HepG2 (cell line): ENCODE measurements around the gene PNMA8C. TPM values are rescaled to one million over a fixed set of nuclear protein-coding genes. Genes with fewer than 3 reads are reported as not detected.

Source experiments
- ATAC-seq: fragments of 200-7000 bp; cut with Tn5 transposase; 3 replicates; pipeline ENCODE4 v1.9.1; 2020; ENCODE audit warnings: mild to moderate bottlenecking, moderate library complexity
- BruUV-seq: library from RNA; stranded (reverse); fragments of 400-500 nt; replicated peaks from 2 replicates; lab custom pipeline; 2021; lab: Mats Ljungman, UMichigan
- CTCF ChIA-PET: fragments of 300-600 bp; formaldehyde crosslinking; extraction: SDS; loops from one replicate; lab custom pipeline; 2021; ENCODE audit warnings: low total read pairs, inconsistent platforms, low intra/inter-chr PET ratio; lab: Yijun Ruan, JAX
- POLR2A ChIA-PET: fragments of 350-600 bp; sonication (Branson Sonifier 250); formaldehyde crosslinking; loops from one replicate; lab custom pipeline; 2020; ENCODE audit warnings: antibody characterized with exemption, inconsistent platforms; lab: Yijun Ruan, JAX
- DNase-seq: peaks from one replicate; pipeline ENCODE4 v3.0.0-alpha.2; 2015; ENCODE audit warnings: low spot score
- FAIRE-seq: peaks from 3 replicates; lab custom pipeline; 2011; peaks lifted over from hg19 to GRCh38; lab: Jason Lieb, UNC
- H2AFZ ChIP-seq: one replicate; pipeline ENCODE4 v1.6.1; 2011; ENCODE audit warnings: low read length, inconsistent platforms
- H3K27ac ChIP-seq: fragments of 300-600 bp; 3 replicates; pipeline ENCODE4 v1.8.0; 2011; ENCODE audit warnings: mixed run types, mild to moderate bottlenecking, mixed read lengths, low read length, inconsistent platforms; ENCODE audit not compliant: insufficient read depth; ENCODE audit errors: extremely low read length
- H3K27me3 ChIP-seq, 2 experiments: fragments of 200-600 bp in 1 of 2; 2 replicates in 1 of 2; 3 replicates in 1 of 2; pipeline versions ENCODE4 v1.6.0 to v1.8.0; 2011; ENCODE audit warnings: low read length in 2 of 2, mild to moderate bottlenecking in 2 of 2, moderate library complexity in 2 of 2, inconsistent platforms in 1 of 2; ENCODE audit not compliant: insufficient read depth in 2 of 2, control insufficient read depth in 1 of 2
- H3K36me3 ChIP-seq, 2 experiments: fragments of 200-600 bp in 1 of 2; replicated peaks in 1 of 2; 2 replicates in 1 of 2; 3 replicates in 1 of 2; pipeline versions ENCODE4 v1.5.1 to v1.8.0; 2011; ENCODE audit warnings: low read length in 2 of 2, inconsistent platforms in 1 of 2; ENCODE audit not compliant: insufficient read depth in 2 of 2, control insufficient read depth in 1 of 2
- H3K4me1 ChIP-seq: 2 replicates; pipeline ENCODE4 v1.5.1; 2012; ENCODE audit warnings: low read length, inconsistent platforms; ENCODE audit not compliant: insufficient read depth
- H3K4me2 ChIP-seq: 2 replicates; pipeline ENCODE4 v1.6.0; 2011; ENCODE audit warnings: low read depth, low read length, inconsistent platforms
- H3K4me3 ChIP-seq, 3 experiments: fragments of 200-600 bp in 1 of 3; sonication (generic), shearing (Covaris generic) in 1 of 3; replicated peaks in 1 of 3; 2 replicates each; pipeline ENCODE4 v1.5.1; 2011 to 2016; ENCODE audit warnings: low read length in 3 of 3, inconsistent platforms in 2 of 3, low read depth in 2 of 3, mild to moderate bottlenecking in 2 of 3, control low read depth in 1 of 3, mixed read lengths in 1 of 3; ENCODE audit not compliant: insufficient read depth in 1 of 3
- H3K79me2 ChIP-seq: one replicate; pipeline ENCODE4 v1.6.1; 2011; ENCODE audit warnings: low read length, inconsistent platforms; ENCODE audit not compliant: insufficient read depth
- H3K9ac ChIP-seq: 2 replicates; pipeline ENCODE4 v1.6.0; 2011; ENCODE audit warnings: mild to moderate bottlenecking, low read depth, low read length, inconsistent platforms; ENCODE audit not compliant: insufficient read depth
- H3K9me3 ChIP-seq: 2 replicates; pipeline ENCODE4 v1.5.1; 2012; ENCODE audit warnings: mild to moderate bottlenecking, low read length
- H4K20me1 ChIP-seq: 2 replicates; pipeline ENCODE4 v1.6.0; 2011; ENCODE audit warnings: inconsistent platforms, mild to moderate bottlenecking, low read length, moderate library complexity; ENCODE audit not compliant: insufficient read depth
- ATF3 ChIP-seq: sonication (generic); formaldehyde crosslinking; IDR thresholded peaks from 2 replicates; pipeline ENCODE4 v1.4.0; 2020; ENCODE audit warnings: missing genetic modification reagents
- CREBL2 ChIP-seq: sonication (generic); formaldehyde crosslinking; IDR thresholded peaks from 2 replicates; pipeline ENCODE4 v1.8.1; 2023; ENCODE audit warnings: missing genetic modification reagents, mild to moderate bottlenecking, borderline replicate concordance
- FOXA1 ChIP-seq, 2 experiments: fragments of 450-650 bp in 1 of 2; sonication (generic) in 1 of 2; formaldehyde crosslinking in 1 of 2; IDR thresholded peaks; 2 replicates each; pipeline versions ENCODE4 v1.4.0 to v1.6.1; 2016 to 2020; ENCODE audit warnings: missing genetic modification reagents in 1 of 2
- HMG20B ChIP-seq: conservative IDR thresholded peaks from 2 replicates; pipeline ENCODE4 v1.6.1; 2016; ENCODE audit warnings: missing genetic modification reagents, missing compliant biosample characterization
- HNRNPL ChIP-seq: fragments of 200-400 bp; formaldehyde crosslinking; IDR thresholded peaks from 2 replicates; pipeline ENCODE4 v1.6.1; 2017; ENCODE audit warnings: mild to moderate bottlenecking, low read depth, low read length
- KLF15 ChIP-seq: sonication (generic); formaldehyde crosslinking; IDR thresholded peaks from 2 replicates; pipeline ENCODE4 v1.8.1; 2023; ENCODE audit warnings: borderline replicate concordance, mild to moderate bottlenecking, inconsistent platforms, missing genetic modification reagents, mixed read lengths
- MAF1 ChIP-seq: sonication (generic); formaldehyde crosslinking; IDR thresholded peaks from 2 replicates; pipeline ENCODE4 v1.5.0; 2020; ENCODE audit warnings: missing genetic modification reagents, borderline replicate concordance
- NBN ChIP-seq: fragments of 450-650 bp; conservative IDR thresholded peaks from 2 replicates; pipeline ENCODE4 v1.6.1; 2017
- POGZ ChIP-seq: sonication (generic); formaldehyde crosslinking; IDR thresholded peaks from 2 replicates; pipeline ENCODE4 v1.4.0; 2020; ENCODE audit warnings: mild to moderate bottlenecking, missing genetic modification reagents
- RBM22 ChIP-seq: fragments of 200-400 bp; formaldehyde crosslinking; optimal IDR thresholded peaks from 2 replicates; pipeline ENCODE3; 2017; ENCODE audit warnings: mild to moderate bottlenecking, low read length, moderate library complexity
- TEF ChIP-seq: sonication (generic); formaldehyde crosslinking; IDR thresholded peaks from 2 replicates; pipeline ENCODE4 v1.5.0; 2020; ENCODE audit warnings: missing genetic modification reagents
- TFDP1 ChIP-seq: IDR thresholded peaks from 2 replicates; pipeline ENCODE4 v1.6.1; 2016; ENCODE audit warnings: missing compliant biosample characterization, missing genetic modification reagents, borderline replicate concordance
- THAP8 ChIP-seq: sonication (generic); formaldehyde crosslinking; IDR thresholded peaks from 2 replicates; pipeline ENCODE4 v1.5.1; 2020; ENCODE audit warnings: missing genetic modification reagents, mild to moderate bottlenecking, borderline replicate concordance
- ZFY ChIP-seq: sonication (generic); formaldehyde crosslinking; IDR thresholded peaks from 2 replicates; pipeline ENCODE4 v1.4.0; 2020; ENCODE audit warnings: missing genetic modification reagents
- ZNF143 ChIP-seq: sonication (generic); formaldehyde crosslinking; IDR thresholded peaks from 2 replicates; pipeline ENCODE4 v1.4.0; 2020; ENCODE audit warnings: missing genetic modification reagents
- ZNF230 ChIP-seq: sonication (generic); formaldehyde crosslinking; IDR thresholded peaks from 2 replicates; pipeline ENCODE4 v1.4.0; 2020; ENCODE audit warnings: mild to moderate bottlenecking, missing genetic modification reagents
- ZSCAN12 ChIP-seq: sonication (generic); formaldehyde crosslinking; IDR thresholded peaks from 2 replicates; pipeline ENCODE4 v1.9.0; 2021; ENCODE audit warnings: mild to moderate bottlenecking, missing genetic modification reagents
- WGBS: methylation state at CpG from one replicate; pipeline ENCODE4 v1.1.6; 2017; ENCODE audit warnings: low lambda C conversion rate; 5-methylcytosine and 5-hydroxymethylcytosine counted together
- in situ Hi-C: cut with HindIII; loops from 2 replicates; pipeline ENCODE4 v1.10.0; 2017; ENCODE audit warnings: low pct_unique_long_range_greater_than_20kb; ENCODE audit not compliant: extremely low pct_ligation_motif_present
- intact Hi-C: fragments of 100-400 bp; cut with micrococcal nuclease; formaldehyde crosslinking; loops from one replicate; pipeline ENCODE4 v1.10.0; 2022; ENCODE audit not compliant: unreplicated experiment
- polyA plus RNA-seq, 8 experiments: library from polyadenylated mRNA; depleted of rRNA in 3 of 8; stranded (reverse) in 7 of 8; unstranded in 1 of 8; fragments of >200 nt; fragmentation: Illumina TruSeq in 4 of 8; extraction: Trizol in 4 of 8; gene quantifications; 2 replicates each; pipeline versions ENCODE4 v1.2.1 to v1.2.3, GENCODE V29; 2011 to 2016; ENCODE audit warnings: low read depth in 4 of 8, missing spikeins in 1 of 8, mixed read lengths in 1 of 8; ENCODE audit not compliant: insufficient read depth in 1 of 8
- total RNA-seq, 5 experiments: library from RNA; depleted of rRNA; stranded (reverse); fragments of >200 nt; fragmentation: Illumina TruSeq; extraction: Trizol; gene quantifications; 2 replicates each; pipeline ENCODE4 v1.2.3, GENCODE V29; 2016; ENCODE audit warnings: low read depth in 1 of 5

Gene PNMA8C
- total and polyA plus RNA-seq, 2 of the 13 experiments (the other 11 are each of a cell fraction or from before 2014, with no cell fraction given): not detected

GRCh38 chr19:46448601-46449000 is 19.9 kb upstream of the PNMA8C start:
- no peak overlapping the region for H3K9ac ChIP-seq
- TF ChIP-seq NBN (no peak), ZSCAN12 (CRISPR knock-in tag) (no peak), ZNF143 (no peak), RBM22 (no peak), ZFY (CRISPR knock-in tag) (no peak), TEF (no peak), TFDP1 (CRISPR knock-in tag) (no peak), HNRNPL (no peak)
- ChIA-PET CTCF (no interaction called here), POLR2A (no interaction called here)
- no peak overlapping the region for H3K4me3 ChIP-seq
- DNase-seq (no peak), FAIRE-seq (no peak), ATAC-seq (no peak)
- H3K27me3 ChIP-seq: no peaks in the 10 kb centered on the region
- no peak overlapping the region for H3K4me2 ChIP-seq
- intact Hi-C loops (no loop called here), in situ Hi-C loops (no loop called here)
- H3K27ac ChIP-seq: no peak overlapping the region
- BruUV-seq: no TSS peak
- H3K36me3 ChIP-seq: no peaks in the 10 kb centered on the region
- H3K9me3 ChIP-seq: no peaks in the 10 kb centered on the region
- H3K79me2 ChIP-seq: no peaks in the 10 kb centered on the region
- H4K20me1 ChIP-seq: no peaks in the 10 kb centered on the region
- WGBS: 45% methylated on average over 10 of the region's 10 CpGs
- H2AFZ ChIP-seq: no peak overlapping the region
- no peaks in the 10 kb centered on the region for H3K4me1 ChIP-seq

- ATAC-seq (no peak), FAIRE-seq (no peak)
- TF ChIP-seq KLF15 (CRISPR knock-in tag) (no peak), HMG20B (CRISPR knock-in tag) (no peak), ATF3 (CRISPR knock-in tag) (no peak), FOXA1 (IDR thresholded peaks at IDR 0.05) (no peak), FOXA1 (CRISPR knock-in tag; IDR thresholded peaks at IDR 0.05) (no peak), TEF (no peak), POGZ (CRISPR knock-in tag) (no peak), ZNF230 (no peak), CREBL2 (no peak), MAF1 (CRISPR knock-in tag) (no peak), THAP8 (CRISPR knock-in tag) (no peak)
Measured at GRCh38 chr19:46447824-46448223, 19.1 kb upstream of the PNMA8C start.

More at GRCh38 chr19:46447824-46448223, 19.1 kb upstream of the PNMA8C start:
- ChIA-PET CTCF (no interaction called here), POLR2A (no interaction called here)
- Histone ChIP-seq H2AFZ (no peak overlapping the region), H4K20me1 (no peaks in the 10 kb centered on the region), H3K4me2 (no peak overlapping the region), H3K9ac (no peak overlapping the region), H3K27me3 (no peaks in the 10 kb centered on the region), H3K36me3 (no peaks in the 10 kb centered on the region), H3K4me3 (no peak overlapping the region), H3K4me1 (no peaks in the 10 kb centered on the region), H3K79me2 (no peaks in the 10 kb centered on the region), H3K27ac (no peak overlapping the region), H3K9me3 (no peaks in the 10 kb centered on the region)
- intact Hi-C loops (no loop called here), in situ Hi-C loops (no loop called here)
- 50% methylated on average over 2 of the region's 5 CpGs for WGBS
- BruUV-seq: no TSS peak
- no peak for DNase-seq
